ENCODE data around the gene DLK1. TPM values are rescaled to one million over a fixed set of nuclear protein-coding genes. Genes with fewer than 3 reads are reported as not detected.

The DLK1 gene
- total and polyA plus RNA-seq, 4 donors = 0.05 to 9.9 (median 1.2) TPM; not detected in 1

GRCh38 chr14:100727873-100728240 lies 1.2 kb downstream of the DLK1 start:
- no peaks in the 10 kb centered on the region for H3K36me3 ChIP-seq (ENCODE audit: control insufficient read depth in 4 of 4, insufficient read depth in 4 of 4, low read length in 4 of 4)
- 42 to 49% methylated on average over 12 of the region's 12 CpGs for WGBS, 2 donors
- H3K4me1 ChIP-seq (ENCODE audit: control insufficient read depth in 5 of 5, insufficient read depth in 5 of 5, low read length in 5 of 5) = peaks cover 0 to 1% (median 0%) of the 10 kb centered on the region in 5 donors
- no peak overlapping the region for H3K9ac ChIP-seq (ENCODE audit: insufficient read depth in 1 of 2, low read length in 2 of 2)
- no peak overlapping the region for H3K27ac ChIP-seq (ENCODE audit: low read depth in 1 of 2, low read length in 1 of 2)
- peaks cover 8 to 82% (median 58%) of the 10 kb centered on the region in 3 donors for H3K27me3 ChIP-seq (ENCODE audit: control insufficient read depth in 3 of 3, insufficient read depth in 3 of 3, low read length in 2 of 3)
- TF ChIP-seq CTCF (IDR thresholded peaks at IDR 0.05; ENCODE audit: control extremely low read depth, extremely low read depth) = no peak
- DNase-seq (no peak), ATAC-seq (ENCODE audit: insufficient read depth, low FRiP score) (no peak)
- peaks cover 0 to 4% (median 0%) of the 10 kb centered on the region in 4 donors for H3K9me3 ChIP-seq (ENCODE audit: control insufficient read depth in 4 of 4, insufficient read depth in 3 of 4, low read length in 3 of 4)
- H3K4me3 ChIP-seq = no peak overlapping the region

DNA sequence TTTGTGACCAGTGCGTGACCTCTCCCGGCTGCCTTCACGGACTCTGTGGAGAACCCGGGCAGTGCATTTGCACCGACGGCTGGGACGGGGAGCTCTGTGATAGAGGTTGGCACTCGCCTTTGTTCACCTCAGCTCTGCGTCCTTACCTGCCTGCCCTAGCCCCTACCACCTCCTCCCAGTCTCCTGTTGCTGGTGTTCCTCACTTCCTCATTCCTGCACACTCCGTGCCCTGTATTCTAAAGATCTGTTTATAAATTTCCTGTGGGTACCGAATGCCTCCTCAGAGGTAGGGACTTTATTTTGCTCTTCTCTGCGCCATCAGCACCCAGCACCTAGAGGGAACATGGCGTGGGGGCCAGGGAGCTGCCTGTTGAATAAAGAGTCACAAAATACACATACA lies 2.3 kb downstream of the DLK1 start:
- no peak overlapping the region for H3K9ac ChIP-seq (ENCODE audit: insufficient read depth in 1 of 2, low read length in 2 of 2)
- peaks cover 0 to 4% (median 0%) of the 10 kb centered on the region in 4 donors for H3K9me3 ChIP-seq (ENCODE audit: control insufficient read depth in 4 of 4, insufficient read depth in 3 of 4, low read length in 3 of 4)
- 36 to 43% methylated on average over 13 of the region's 13 CpGs for WGBS, 2 donors
- DNase-seq (no peak), ATAC-seq (ENCODE audit: insufficient read depth, low FRiP score) (no peak)
- no peaks in the 10 kb centered on the region for H3K36me3 ChIP-seq (ENCODE audit: control insufficient read depth in 4 of 4, insufficient read depth in 4 of 4, low read length in 4 of 4)
- no peak for TF ChIP-seq CTCF (IDR thresholded peaks at IDR 0.05; ENCODE audit: control extremely low read depth, extremely low read depth)
- H3K27ac ChIP-seq (ENCODE audit: low read depth in 1 of 2, low read length in 1 of 2) = no peak overlapping the region
- H3K4me1 ChIP-seq (ENCODE audit: control insufficient read depth in 5 of 5, insufficient read depth in 5 of 5, low read length in 5 of 5) = peaks cover 0 to 5% (median 0%) of the 10 kb centered on the region in 5 donors
- peaks cover 8 to 73% (median 51%) of the 10 kb centered on the region in 3 donors for H3K27me3 ChIP-seq (ENCODE audit: control insufficient read depth in 3 of 3, insufficient read depth in 3 of 3, low read length in 2 of 3)
- H3K4me3 ChIP-seq = no peak overlapping the region

- H3K9ac ChIP-seq (ENCODE audit: insufficient read depth in 1 of 2, low read length in 2 of 2) = no peak overlapping the region
- H3K27me3 ChIP-seq (ENCODE audit: control insufficient read depth in 3 of 3, insufficient read depth in 3 of 3, low read length in 2 of 3) = peaks cover 8 to 63% (median 47%) of the 10 kb centered on the region in 3 donors
- no peak overlapping the region for H3K27ac ChIP-seq (ENCODE audit: low read depth in 1 of 2, low read length in 1 of 2)
- no peak for DNase-seq
- TF ChIP-seq CTCF (IDR thresholded peaks at IDR 0.05; ENCODE audit: control extremely low read depth, extremely low read depth) = no peak
- H3K9me3 ChIP-seq (ENCODE audit: control insufficient read depth in 4 of 4, insufficient read depth in 3 of 4, low read length in 3 of 4) = peaks cover 0 to 4% (median 0%) of the 10 kb centered on the region in 4 donors
- ATAC-seq (ENCODE audit: insufficient read depth, low FRiP score) = no peak
- no peak overlapping the region for H3K4me3 ChIP-seq
- WGBS, 2 donors = 60 to 66% methylated on average over 7 of the region's 7 CpGs
- H3K4me1 ChIP-seq (ENCODE audit: control insufficient read depth in 5 of 5, insufficient read depth in 5 of 5, low read length in 5 of 5) = peaks cover 0 to 5% (median 0%) of the 10 kb centered on the region in 5 donors
- H3K36me3 ChIP-seq (ENCODE audit: control insufficient read depth in 4 of 4, insufficient read depth in 4 of 4, low read length in 4 of 4) = no peaks in the 10 kb centered on the region
These were observed 3.3 kb downstream of the DLK1 start for GRCh38 chr14:100729982-100730381.

GRCh38 chr14:100730581-100730980 lies 3.9 kb downstream of the DLK1 start:
- Histone ChIP-seq H3K9ac (ENCODE audit: insufficient read depth in 1 of 2, low read length in 2 of 2) (no peak overlapping the region), H3K27ac (ENCODE audit: low read depth in 1 of 2, low read length in 1 of 2) (no peak overlapping the region), H3K36me3 (ENCODE audit: control insufficient read depth in 4 of 4, insufficient read depth in 4 of 4, low read length in 4 of 4) (no peaks in the 10 kb centered on the region), H3K27me3 (ENCODE audit: control insufficient read depth in 3 of 3, insufficient read depth in 3 of 3, low read length in 2 of 3) (peaks cover 8 to 57% (median 41%) of the 10 kb centered on the region in 3 donors), H3K4me1 (ENCODE audit: control insufficient read depth in 5 of 5, insufficient read depth in 5 of 5, low read length in 5 of 5) (peaks cover 0 to 5% (median 0%) of the 10 kb centered on the region in 5 donors), H3K9me3 (ENCODE audit: control insufficient read depth in 4 of 4, insufficient read depth in 3 of 4, low read length in 3 of 4) (peaks cover 0 to 4% (median 0%) of the 10 kb centered on the region in 4 donors), H3K4me3 (no peak overlapping the region)
- no peak for TF ChIP-seq CTCF (IDR thresholded peaks at IDR 0.05; ENCODE audit: control extremely low read depth, extremely low read depth)
- ATAC-seq (ENCODE audit: insufficient read depth, low FRiP score) (no peak), DNase-seq (no peak)
- 39 to 67% methylated on average over 15 of the region's 15 CpGs for WGBS, 2 donors

Measured in lung (tissue), 12 donors.